Ectodermal cell (in vitro differentiated cells): ENCODE results near the gene SYNPO2.

ENCODE experiments used
- H3K27ac ChIP-seq: 2 replicates; pipeline ENCODE4 v1.7.0; 2013; ENCODE audit warnings: mild to moderate bottlenecking, low read depth, low read length; ENCODE audit not compliant: insufficient read depth, poor library complexity, severe bottlenecking
- H3K27me3 ChIP-seq: 2 replicates; pipeline ENCODE4 v1.7.0; 2013; ENCODE audit warnings: mild to moderate bottlenecking, low read length; ENCODE audit not compliant: insufficient read depth, control insufficient read depth, poor library complexity, severe bottlenecking
- H3K36me3 ChIP-seq: one replicate; pipeline ENCODE4 v1.7.0; 2013; ENCODE audit warnings: low read length; ENCODE audit not compliant: control insufficient read depth, insufficient read depth
- H3K4me1 ChIP-seq: one replicate; pipeline ENCODE4 v1.7.0; 2013; ENCODE audit warnings: low read length; ENCODE audit not compliant: control insufficient read depth, insufficient read depth
- H3K4me3 ChIP-seq: 2 replicates; pipeline ENCODE4 v1.7.0; 2013; ENCODE audit warnings: low read depth, low read length, control low read depth; ENCODE audit not compliant: insufficient read depth
- H3K9me3 ChIP-seq: 2 replicates; pipeline ENCODE4 v1.7.0; 2013; ENCODE audit warnings: mild to moderate bottlenecking, low read length, moderate library complexity; ENCODE audit not compliant: control insufficient read depth
- WGBS, 2 experiments: methylation state at CpG; one replicate each; pipeline ENCODE4 v1.1.7; 2013; ENCODE audit warnings: missing lambda C conversion rate in 2 of 2; 5-methylcytosine and 5-hydroxymethylcytosine counted together

SYNPO2 gene

DNA sequence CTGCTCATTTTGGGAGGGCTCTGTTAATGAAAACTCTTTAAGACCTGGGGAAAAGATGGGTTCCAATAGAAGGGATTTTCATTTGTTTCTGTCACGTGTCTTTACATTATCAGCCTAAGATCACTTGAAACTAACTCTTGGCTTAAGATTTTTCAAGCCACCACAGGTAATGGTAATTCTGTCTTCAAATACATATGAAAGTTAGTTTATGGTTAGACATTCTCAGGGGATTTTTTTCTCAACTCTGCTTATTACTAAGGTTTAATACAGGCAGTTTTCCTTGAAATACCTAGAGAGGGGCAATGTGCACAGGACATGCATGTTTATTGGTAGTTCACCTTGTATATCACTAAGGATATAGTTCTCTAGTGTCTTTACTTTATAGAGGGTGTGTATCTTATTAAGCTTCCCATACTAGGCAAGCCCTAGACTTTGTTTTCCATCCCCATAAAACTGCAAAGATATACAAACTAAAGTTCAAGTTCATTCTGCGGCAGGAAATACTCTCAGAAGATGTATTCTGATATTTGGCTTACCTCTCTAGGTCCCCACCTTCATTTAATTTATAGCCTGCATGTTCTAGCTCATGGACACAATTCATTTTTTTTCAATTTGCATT, 208.7 kb downstream of the SYNPO2 start:
- H3K4me3 ChIP-seq = no peak overlapping the region
- H3K9me3 ChIP-seq = no peaks in the 10 kb centered on the region
- no peak overlapping the region for H3K27ac ChIP-seq
- H3K4me1 ChIP-seq = no peaks in the 10 kb centered on the region
- 88 to 95% methylated on average over 2 of the region's 2 CpGs for WGBS, 2 experiments
- H3K27me3 ChIP-seq = no peaks in the 10 kb centered on the region
- H3K36me3 ChIP-seq = no peaks in the 10 kb centered on the region

GRCh38 chr4:119098306-119098705, 209.7 kb downstream of the SYNPO2 start:
- WGBS, 2 experiments = 93 to 97% methylated on average over 1 of the region's 1 CpG
- H3K27me3 ChIP-seq = no peaks in the 10 kb centered on the region
- H3K4me1 ChIP-seq = no peaks in the 10 kb centered on the region
- no peak overlapping the region for H3K27ac ChIP-seq
- H3K9me3 ChIP-seq = no peaks in the 10 kb centered on the region
- no peak overlapping the region for H3K4me3 ChIP-seq
- H3K36me3 ChIP-seq = no peaks in the 10 kb centered on the region

DNA sequence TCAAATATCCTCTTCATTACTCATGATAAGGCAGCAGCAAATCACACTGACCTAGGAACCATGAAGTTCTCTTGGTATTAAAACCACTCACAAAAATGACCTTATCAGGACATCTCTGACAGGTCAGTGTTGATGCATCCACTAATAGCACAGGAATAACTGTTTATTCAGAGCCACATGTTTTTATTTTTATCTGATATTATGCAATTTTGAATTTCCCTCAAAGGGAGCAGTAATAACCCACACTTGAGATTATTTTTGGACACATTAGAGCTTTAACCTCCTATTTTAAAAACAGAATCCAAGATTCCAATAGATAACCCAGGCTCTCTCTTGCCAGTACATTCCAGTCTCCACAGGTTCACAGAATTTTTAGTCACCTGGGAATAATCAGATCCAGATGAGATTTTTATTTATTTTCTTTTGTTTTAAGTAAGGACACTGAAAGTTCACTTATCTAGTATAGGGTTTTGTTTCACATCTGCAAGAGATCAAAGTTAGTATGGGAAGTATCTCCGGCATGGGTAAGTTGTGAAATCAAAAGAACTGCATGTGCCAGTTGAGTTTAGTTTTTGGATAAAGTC, 210.7 kb downstream of the SYNPO2 start:
- Histone ChIP-seq H3K27ac (no peak overlapping the region), H3K36me3 (no peaks in the 10 kb centered on the region), H3K4me1 (no peaks in the 10 kb centered on the region), H3K4me3 (no peak overlapping the region), H3K27me3 (no peaks in the 10 kb centered on the region), H3K9me3 (no peaks in the 10 kb centered on the region)
- WGBS, 2 experiments = 100% methylated on average over 1 of the region's 1 CpG

DNA sequence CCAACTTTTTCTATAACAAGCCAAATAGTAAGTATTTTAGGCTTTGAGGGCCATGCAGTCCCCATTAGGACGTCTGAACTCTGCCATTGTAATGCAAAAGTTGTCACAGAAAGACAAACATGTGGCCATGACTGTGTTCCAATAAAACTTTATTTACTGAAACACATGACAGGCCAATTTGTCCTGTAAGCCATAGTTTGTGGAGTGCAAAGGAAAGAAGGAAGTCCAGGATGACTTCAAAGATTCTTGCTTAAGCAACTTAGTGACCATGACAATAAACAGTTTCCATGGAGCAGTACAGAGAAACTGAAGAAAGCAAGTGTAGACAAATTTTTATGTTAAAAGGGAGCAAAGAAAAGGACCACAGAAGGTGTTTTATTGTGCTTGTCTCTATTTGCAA, 212.0 kb downstream of the SYNPO2 start:
- no peaks in the 10 kb centered on the region for H3K27me3 ChIP-seq
- no peaks in the 10 kb centered on the region for H3K9me3 ChIP-seq
- no peaks in the 10 kb centered on the region for H3K36me3 ChIP-seq
- WGBS, 2 experiments = 11 to 22% methylated on average over 1 of the region's 1 CpG
- H3K4me1 ChIP-seq = no peaks in the 10 kb centered on the region
- H3K4me3 ChIP-seq = no peak overlapping the region
- no peak overlapping the region for H3K27ac ChIP-seq

GRCh38 chr4:119103263-119103662, 214.6 kb downstream of the SYNPO2 start:
- Histone ChIP-seq H3K36me3 (no peaks in the 10 kb centered on the region), H3K9me3 (no peaks in the 10 kb centered on the region), H3K27ac (no peak overlapping the region), H3K4me3 (no peak overlapping the region), H3K4me1 (no peaks in the 10 kb centered on the region), H3K27me3 (no peaks in the 10 kb centered on the region)
- WGBS, 2 experiments = 87 to 93% methylated on average over 2 of the region's 2 CpGs

DNA sequence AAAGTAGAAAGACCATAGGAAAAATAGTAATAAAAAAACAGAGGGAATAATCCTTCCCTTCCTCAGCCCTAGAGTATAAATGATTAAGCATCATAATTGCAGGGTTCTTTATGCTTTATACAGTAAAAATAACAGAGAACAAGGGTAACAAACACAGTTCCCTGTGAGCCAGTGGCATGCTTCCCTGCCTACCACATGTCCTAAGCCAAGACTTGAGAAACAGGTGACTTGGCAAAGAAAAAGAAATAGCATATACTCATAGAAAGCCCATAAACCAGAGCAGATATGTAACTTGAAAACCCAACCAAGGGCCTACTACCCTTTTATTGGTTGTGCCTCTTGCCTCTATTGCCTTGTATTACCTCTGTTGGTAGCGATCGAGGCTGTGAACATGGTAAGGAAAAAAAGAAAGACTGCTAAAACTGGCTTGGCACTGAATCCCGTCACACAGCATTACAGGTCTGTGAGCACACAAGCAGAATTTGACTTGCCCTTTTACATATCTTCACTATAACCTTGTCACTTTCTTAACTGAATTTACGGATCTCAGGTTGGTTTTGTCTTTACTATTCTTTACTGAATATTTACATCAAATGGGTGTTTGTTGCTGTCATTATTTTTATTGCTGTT, 216.1 kb downstream of the SYNPO2 start:
- 91 to 94% methylated on average over 4 of the region's 4 CpGs for WGBS, 2 experiments
- H3K27ac ChIP-seq = no peak overlapping the region
- no peak overlapping the region for H3K4me3 ChIP-seq
- no peaks in the 10 kb centered on the region for H3K4me1 ChIP-seq
- H3K9me3 ChIP-seq = no peaks in the 10 kb centered on the region
- no peaks in the 10 kb centered on the region for H3K27me3 ChIP-seq
- H3K36me3 ChIP-seq = no peaks in the 10 kb centered on the region

DNA sequence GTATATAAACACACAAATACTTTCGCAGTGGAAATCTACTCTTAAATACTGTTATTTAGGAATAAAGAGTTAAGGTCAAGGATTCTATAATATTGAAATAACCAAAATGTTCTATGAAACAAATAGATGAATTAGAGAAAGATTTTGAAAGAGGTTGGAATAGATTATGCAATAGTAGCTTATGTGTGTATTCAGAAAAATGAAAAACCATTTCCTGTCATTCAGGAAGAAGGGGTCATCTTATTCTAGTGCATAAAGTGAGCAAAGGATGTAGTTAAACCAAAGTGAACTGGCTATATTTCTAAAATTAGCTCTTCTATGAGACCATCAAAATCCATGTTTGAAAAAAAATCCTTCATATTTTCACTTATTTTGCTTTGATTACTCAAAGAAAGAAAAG, 217.0 kb downstream of the SYNPO2 start:
- Histone ChIP-seq H3K27me3 (no peaks in the 10 kb centered on the region), H3K4me1 (no peaks in the 10 kb centered on the region), H3K36me3 (no peaks in the 10 kb centered on the region), H3K27ac (no peak overlapping the region), H3K4me3 (no peak overlapping the region), H3K9me3 (no peaks in the 10 kb centered on the region)
- WGBS, 2 experiments = no CpG with 5 or more reads among the region's 1 CpG

GRCh38 chr4:119106036-119107000, 217.7 kb downstream of the SYNPO2 start:
- 91 to 95% methylated on average over 3 to 4 of the region's 4 CpGs for WGBS, 2 experiments
- Histone ChIP-seq H3K4me1 (no peaks in the 10 kb centered on the region), H3K9me3 (no peaks in the 10 kb centered on the region)

DNA sequence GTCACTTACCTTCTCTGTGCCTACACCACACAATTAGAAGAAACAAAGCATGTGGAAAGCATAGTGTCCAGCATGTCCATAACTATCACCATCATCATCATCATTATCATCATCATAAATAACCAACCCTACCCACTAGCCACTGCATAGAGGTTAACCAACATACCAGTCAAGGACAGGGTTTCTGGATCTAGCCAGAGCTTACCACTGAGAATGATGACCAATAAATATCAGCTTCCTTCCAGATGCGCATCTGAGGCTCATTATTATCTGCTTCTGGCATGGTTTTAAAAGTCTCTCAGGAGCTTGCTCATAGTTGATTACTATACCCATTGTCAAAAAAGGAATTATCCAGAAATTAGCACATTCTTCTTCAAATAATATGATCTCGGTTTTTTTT, 221.5 kb downstream of the SYNPO2 start:
- Histone ChIP-seq H3K27ac (no peak overlapping the region), H3K4me3 (no peak overlapping the region), H3K9me3 (no peaks in the 10 kb centered on the region), H3K4me1 (no peaks in the 10 kb centered on the region), H3K36me3 (no peaks in the 10 kb centered on the region), H3K27me3 (no peaks in the 10 kb centered on the region)
- 91 to 96% methylated on average over 2 of the region's 2 CpGs for WGBS, 2 experiments

More at GRCh38 chr4:119106036-119107000, 217.7 kb downstream of the SYNPO2 start:
- H3K27ac ChIP-seq = no peak overlapping the region
- no peaks in the 10 kb centered on the region for H3K27me3 ChIP-seq
- H3K36me3 ChIP-seq = no peaks in the 10 kb centered on the region
- H3K4me3 ChIP-seq = no peak overlapping the region
